Placental epithelial cell (primary cell): ENCODE results near the gene LPAR1. TPM values are rescaled to one million over a fixed set of nuclear protein-coding genes. Genes with fewer than 3 reads are reported as not detected.

Experiments used
- small RNA-seq: library from RNA; depleted of rRNA; stranded (forward); fragments of <200 nt; gene quantifications from one replicate; pipeline ENCODE3, GENCODE V24; 2012
- total RNA-seq: library from RNA; depleted of rRNA; stranded (reverse); fragments of >200 nt; gene quantifications from 2 replicates; pipeline ENCODE4 v1.2.3, GENCODE V29; 2012

The LPAR1 gene, protein sequence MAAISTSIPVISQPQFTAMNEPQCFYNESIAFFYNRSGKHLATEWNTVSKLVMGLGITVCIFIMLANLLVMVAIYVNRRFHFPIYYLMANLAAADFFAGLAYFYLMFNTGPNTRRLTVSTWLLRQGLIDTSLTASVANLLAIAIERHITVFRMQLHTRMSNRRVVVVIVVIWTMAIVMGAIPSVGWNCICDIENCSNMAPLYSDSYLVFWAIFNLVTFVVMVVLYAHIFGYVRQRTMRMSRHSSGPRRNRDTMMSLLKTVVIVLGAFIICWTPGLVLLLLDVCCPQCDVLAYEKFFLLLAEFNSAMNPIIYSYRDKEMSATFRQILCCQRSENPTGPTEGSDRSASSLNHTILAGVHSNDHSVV
- 15.3 and 17.9 TPM in 2 replicates for total RNA-seq

DNA sequence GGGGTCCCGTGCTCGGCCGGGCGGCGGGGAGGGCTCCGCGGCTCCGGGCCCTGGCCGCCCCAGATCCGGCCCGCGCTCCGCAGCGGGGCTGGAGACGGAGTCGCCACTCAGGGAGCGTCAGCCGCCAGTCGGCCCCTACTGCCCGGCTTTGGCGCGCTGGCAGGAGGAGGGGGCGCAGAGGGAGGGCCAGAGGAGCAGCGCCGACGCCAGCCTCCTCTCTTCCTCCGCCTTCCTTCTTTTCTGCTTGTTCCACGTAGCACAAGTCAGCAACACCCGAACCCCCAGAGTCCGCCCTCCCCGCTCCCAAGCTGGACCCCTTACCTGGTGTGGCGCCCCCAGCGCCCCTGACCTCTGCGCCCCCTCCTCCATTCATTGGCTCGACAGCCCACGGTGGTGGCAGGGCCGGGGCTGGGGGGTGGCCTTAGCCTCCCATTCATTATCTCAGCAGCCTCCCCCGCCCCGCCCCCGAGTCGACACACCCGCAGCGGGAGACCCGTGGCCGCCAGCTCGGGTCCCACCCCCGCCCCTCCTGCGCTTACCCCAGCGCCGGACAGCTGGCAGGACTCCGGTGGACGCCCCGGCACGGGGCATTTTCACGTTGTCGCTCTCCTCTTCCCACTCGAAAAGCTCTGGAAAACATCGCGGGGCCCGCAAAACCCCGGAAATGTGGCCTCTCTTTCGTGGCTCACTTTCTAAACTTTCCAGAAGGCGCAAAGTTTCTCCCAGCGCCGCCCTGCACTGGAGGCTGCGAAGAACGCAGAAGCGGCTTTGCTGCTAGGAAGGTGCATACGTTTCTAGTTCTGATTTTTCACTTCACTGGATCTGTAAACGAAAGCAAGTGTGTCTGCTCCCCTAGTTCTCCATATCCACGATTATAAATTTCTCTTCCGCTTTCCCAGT is at the start of gene LPAR1:
Gene LPAR1 (minus strand): TSS at position 140 of the 900 bp plus-strand sequence. CDS start 66,353 bp downstream, outside the sequence.

Small RNA genes lying within 50 kb of the gene (small RNA-seq; reads per million reads assigned to genes)
- gene RF00019 (not detected), gene RNU6-432P (not detected)
